ENCODE measurements around the gene EPB41L4A. TPM values are rescaled to one million over a fixed set of nuclear protein-coding genes. Genes with fewer than 3 reads are reported as not detected.

Gene EPB41L4A
- polyA plus RNA-seq, 4 donors: 23.0 to 28.0 (median 27.1) TPM

DNA sequence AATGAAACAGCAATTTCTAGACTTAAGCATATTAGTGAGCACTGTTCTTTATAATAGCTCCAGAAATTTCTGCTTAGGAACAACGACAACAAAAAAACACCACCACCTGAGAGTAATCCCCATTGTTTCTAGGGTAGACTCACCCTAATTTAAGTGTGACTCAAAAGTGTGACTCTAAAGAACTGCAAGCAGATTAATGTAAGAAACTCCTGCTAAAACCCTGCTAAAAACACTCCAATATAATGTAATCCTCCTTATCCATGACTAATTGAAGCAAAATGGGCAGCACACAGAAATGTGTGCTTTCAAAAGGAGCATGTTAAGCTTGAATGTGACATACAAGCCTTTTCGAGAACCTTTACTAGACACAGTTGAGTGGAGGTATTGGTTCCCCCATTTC is 296.0 kb downstream of the EPB41L4A start:
- DNase-seq (ENCODE audit: low read depth in 4 of 4, low spot score in 3 of 4): no peak

DNA sequence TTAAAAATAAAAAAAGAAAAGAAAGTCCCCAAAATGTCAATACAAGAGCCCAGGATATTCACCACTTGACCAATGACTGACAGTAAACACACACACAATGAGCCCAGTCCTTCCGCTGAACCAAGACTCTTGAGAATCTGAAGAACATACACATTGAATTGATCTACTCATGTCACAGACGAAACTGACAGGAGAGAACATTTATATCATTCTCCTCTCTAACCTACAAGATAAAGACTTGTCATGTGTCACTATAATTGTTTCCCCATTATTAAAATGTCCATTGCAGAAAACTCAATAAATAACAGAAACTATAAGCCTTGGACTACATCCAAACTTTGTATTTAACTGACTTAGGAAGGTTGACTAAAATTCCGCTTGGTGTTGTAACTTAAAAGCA is 296.7 kb downstream of the EPB41L4A start:
- no peak for DNase-seq (ENCODE audit: low read depth in 4 of 4, low spot score in 3 of 4)

DNA sequence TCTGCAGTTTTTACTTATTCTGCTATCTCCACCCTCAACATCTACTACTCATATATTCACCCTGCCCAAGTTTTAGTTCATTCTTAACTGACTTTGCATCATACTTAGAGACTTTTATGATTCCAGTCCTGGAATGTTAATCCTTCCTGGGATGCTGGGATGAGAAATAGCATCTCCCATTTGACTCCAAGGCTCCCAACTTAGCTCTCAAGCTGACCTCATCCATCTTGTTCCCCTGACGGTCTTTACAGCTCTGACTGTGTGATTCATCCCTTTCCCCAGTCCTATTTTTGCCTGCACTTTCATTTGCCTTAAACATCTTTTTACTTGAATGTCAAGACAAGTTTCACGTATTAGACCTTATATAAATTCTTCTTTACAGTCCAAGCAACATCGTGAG is 297.8 kb downstream of the EPB41L4A start:
- DNase-seq (ENCODE audit: low read depth in 4 of 4, low spot score in 3 of 4): no peak

DNA sequence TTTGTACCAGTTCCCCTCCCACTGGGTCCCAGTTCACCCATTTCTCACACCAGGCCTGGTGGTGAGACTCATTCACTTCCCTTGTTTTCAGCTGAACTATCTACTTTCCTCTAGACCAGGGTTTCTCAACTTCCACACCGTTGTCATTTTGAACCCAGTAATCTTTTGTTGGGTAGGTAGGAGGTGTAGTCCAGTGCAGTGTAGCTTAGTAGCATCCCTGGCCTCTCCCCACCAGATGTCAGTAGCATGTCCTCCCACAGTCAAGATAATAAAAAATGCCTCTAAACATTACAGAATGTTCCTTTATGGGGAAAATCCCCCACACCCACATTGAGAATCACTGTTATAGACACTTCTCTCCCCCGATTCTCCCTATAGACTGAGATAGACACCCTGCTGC is 299.1 kb downstream of the EPB41L4A start:
- no peak for DNase-seq (ENCODE audit: low read depth in 4 of 4, low spot score in 3 of 4)

DNA sequence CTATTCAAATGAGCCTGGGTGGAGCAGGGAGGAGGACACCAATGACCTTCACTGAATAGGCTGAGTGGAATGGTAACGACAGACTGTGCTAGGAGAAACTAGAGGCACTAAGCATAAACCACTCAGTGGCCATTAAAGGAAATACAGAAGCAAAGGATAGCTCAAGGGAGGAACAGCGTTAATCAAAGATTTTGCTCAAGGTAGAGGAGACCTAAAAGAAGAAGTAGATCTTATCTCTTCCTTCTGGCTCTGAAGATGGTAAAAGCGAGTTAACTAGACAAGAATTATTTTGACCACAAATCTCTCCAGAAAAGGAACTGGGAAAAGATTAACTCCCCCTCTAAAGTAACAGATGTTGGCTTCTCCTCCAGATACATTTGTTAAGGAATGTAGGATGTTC is 299.6 kb downstream of the EPB41L4A start:
- no peak for DNase-seq (ENCODE audit: low read depth in 4 of 4, low spot score in 3 of 4)

DNA sequence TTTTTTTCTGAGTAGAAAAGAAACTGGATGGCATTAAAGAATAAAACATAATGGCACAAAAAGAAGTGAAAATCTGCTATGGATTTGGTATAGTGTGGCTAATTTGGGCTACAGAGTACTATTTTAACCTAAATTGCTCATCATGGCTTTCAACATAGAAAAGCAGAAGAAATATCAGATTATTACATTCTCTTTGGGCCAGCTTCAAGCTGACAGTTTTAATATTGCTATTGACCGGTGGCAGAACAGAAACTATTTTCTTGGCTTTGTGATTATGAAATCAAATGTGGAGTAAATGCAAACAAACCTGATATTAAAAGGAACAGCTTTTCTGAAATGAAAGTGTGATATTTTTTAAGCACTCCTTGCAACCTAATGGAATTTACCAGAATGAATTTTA is 301.5 kb downstream of the EPB41L4A start:
- no peak for DNase-seq (ENCODE audit: low read depth in 4 of 4, low spot score in 3 of 4)

DNA sequence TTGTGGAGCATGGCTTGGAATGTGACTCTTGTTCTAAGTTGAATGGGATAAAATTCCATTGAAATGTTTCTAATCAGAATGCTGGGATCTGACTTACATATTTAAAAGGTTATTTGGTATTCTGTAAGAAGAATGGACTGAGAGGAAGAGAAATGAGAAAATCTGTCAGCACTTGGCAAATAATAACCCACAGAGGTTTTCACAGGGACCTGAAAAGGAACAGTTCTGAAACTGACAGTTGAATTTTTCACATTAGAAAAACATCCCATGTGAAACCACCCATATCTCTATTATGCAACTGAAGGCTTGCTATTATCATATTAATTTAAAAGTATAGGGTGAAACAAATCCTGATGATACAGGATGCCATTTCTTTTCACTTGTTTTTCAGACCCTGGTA is 302.7 kb downstream of the EPB41L4A start:
- no peak for DNase-seq (ENCODE audit: low read depth in 4 of 4, low spot score in 3 of 4)

DNA sequence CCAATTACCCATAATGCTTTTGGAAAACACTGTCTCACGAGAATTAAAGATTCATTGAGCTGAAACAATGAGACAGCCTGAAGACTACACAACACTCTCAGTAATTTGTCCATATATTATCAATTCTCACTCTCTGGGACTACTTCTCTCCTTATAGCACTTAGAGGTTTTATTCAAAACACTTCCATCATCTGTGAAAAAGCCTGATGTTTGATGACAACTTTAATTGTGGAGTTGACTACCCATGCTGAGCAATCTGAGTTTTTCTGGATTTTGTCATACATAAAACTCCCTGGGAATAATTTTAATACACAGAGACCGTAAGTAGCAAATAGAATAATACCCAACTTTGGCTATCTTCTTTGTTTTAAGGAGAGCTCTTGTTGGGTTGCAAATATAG is 305.5 kb downstream of the EPB41L4A start:
- DNase-seq (ENCODE audit: low read depth in 4 of 4, low spot score in 3 of 4): no peak

Data from right renal pelvis (tissue), 4 donors.